Cerebellar nuclear complex (tissue), 1 donor: ENCODE results near the gene KANSL3.
"Not testable (repeated sequence)": the region's sequence is repeated elsewhere in the genome, so short reads cannot be mapped to it uniquely, and the experiment has no call there.

Source experiments
- DNase-seq, 2 experiments: peaks; one replicate each; lab custom pipeline; 2025; lab: John Stamatoyannopoulos, UW

KANSL3 gene

GRCh38 chr2:96638144-96639121 is at the start of gene KANSL3:
Gene KANSL3 (minus strand): TSS chr2:96638312. CDS start chr2:96637135, 1,177 bp downstream.
- peak; percentile 24 to 73 for DNase-seq

GRCh38 chr2:96687266-96687665 is 49.2 kb upstream of the KANSL3 start:
- DNase-seq, result no peak

DNA sequence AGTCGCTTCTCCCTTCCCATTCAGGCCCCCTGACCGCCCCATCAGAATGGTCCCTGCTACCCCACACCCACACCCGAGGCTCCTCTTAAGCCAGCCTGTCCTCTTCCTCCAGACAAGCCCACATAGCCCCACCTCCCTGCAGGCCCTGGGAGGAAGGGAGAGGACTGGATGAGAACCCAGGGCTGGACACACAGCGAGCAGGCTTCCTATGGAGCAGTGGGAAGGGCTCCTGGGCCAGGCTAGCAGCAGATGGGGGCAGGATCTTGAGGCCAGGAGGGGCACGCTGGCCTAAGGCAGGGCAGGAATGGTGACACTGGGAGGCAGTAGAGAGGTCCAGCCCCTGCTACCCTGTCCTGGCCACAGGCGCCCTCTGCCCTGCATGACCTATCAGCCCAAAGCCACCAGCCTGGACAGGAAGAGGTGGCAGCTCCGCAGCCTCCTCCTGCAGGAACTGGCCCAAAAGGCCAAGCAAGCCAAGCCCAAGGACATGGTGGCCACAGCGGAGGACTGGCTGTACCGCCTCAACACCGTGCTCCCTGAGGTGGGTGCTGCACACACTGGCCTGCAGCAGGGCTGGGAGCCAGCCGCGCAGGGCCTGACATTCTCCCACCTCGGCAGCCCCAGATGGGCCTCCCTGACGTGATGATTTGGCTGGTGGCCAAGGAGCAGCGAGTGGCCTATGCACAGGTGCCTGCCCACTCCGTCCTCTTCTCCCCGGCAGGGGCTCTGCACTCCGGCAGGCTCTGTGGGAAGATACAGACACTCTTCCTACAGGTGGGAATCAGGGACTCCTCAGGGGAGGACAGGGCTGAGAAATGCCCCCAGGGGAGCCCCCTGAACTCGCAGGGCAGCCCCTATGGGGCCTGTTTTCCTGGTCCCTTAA is 47.7 kb upstream of the KANSL3 start:
- DNase-seq, result peak in 1 of 2 experiments; percentile 12

DNA sequence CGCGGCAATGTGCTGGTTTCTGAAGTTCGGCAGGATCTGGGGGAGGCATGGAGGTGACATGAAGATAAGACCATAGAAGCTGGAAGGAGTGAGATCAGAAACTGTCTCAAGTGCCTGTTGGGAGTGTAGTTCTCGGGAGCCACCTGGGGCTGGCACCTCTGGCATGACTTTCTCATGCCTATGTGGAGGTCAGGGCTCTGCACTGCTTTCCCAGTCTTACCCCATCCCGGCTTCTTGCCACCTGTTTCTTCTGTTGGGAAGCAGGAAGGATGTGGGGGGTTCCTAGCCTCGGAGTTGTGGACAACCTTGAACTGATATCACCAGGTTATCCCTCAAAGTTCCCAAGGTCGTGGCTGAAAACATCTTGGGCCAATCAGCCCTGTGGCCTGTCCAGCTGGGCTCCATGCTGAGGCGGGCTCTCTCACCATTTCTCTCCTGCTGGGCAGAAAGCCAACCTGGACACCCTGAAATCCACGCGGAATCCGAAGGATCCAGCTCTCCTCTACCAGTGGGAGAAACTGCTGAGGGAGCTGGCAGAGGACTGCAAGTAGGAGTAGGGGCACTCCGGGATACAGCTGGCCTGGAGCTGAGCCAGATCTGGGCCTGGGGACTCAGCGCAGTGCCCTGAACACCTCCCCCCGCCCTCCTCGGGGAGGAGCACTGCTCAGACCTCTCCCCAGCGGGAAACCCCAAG is 46.9 kb upstream of the KANSL3 start:
- no peak for DNase-seq

DNA sequence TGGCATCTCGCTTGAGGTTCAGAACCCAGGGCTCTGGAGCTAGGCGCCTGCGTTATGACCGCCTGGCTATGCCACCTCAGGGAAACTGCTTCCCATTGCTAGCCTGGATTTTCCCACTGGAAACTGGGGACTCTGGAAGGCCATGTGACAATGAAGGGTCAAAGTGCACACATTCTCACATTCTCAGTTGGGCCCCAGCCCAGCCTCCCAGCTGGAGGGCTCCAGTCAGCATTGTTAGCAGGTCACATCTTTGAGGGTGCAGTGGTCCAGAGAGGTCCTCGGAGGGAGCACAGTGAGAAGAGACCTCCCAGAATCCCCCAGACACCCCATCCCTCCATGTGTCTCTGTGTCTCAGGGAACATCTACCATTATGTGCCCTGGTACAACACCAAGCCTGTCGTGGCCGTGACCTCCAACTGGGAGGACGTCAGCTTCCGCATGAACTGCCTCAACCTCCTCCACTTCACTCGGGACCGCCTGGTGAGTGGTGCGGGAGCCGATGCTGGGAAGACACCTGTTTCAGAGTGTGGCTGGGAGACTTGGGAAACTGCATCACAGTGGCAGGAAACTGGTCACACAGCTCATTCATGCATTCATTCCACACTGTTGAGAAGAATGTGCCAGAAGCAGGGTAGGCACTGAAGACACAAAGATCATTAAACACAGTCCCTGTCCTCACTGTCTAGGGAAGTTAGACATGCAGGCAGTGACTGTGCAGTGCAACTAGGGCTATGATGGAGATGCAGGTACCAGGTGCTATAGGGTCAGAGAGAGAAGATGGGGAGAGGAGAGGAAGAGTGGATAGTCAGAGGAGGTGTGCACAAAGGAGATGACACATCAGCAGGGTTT is 46.1 kb upstream of the KANSL3 start:
- no peak for DNase-seq

- DNase-seq, result no peak
Observed at GRCh38 chr2:96683307-96683706, 45.2 kb upstream of the KANSL3 start.

DNA sequence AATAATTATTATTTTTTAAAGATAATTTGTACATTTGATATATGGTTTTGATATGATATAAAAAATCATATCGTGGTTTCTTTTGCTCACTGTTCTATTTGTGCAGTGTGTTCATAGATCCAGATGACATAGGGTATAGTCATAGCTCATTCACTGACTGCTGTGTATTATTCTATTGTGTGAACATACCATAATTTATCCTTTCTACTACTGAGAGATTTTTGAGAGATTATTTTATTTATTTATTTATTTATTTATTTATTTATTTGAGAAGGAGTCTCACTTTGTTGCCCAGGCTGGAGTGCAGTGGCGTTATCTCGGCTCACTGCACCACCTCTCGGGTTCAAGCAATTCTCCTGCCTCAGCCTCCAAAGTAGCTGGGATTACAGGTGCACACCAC is 43.4 kb upstream of the KANSL3 start:
- no peak for DNase-seq

DNA sequence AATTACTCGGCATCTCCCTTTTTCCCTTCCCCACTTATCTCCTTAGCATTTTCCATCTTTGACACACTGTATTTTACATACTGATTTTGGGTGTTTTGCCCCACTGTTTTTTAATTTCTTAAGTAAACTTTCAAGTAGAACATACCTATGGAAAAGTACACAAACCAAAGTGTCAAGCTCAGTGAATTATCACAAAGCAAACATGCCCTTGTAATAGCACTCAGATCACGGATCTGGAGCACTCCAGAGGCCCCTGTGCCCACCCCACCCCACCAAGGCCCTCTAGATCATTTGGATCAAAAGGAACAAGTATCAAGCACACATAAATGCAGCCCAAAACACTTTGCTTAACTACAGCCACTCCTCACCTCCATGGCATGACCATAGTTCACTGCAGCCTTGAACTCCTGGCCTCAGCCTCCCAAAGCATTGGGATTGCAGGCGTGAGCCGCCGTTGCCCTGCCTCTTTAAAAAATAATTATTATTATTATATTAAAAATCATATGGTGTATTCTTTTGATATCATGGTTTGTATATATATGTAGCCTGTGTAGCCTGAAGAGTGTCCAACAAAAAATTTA is 42.5 kb upstream of the KANSL3 start:
- DNase-seq, result no peak

DNA sequence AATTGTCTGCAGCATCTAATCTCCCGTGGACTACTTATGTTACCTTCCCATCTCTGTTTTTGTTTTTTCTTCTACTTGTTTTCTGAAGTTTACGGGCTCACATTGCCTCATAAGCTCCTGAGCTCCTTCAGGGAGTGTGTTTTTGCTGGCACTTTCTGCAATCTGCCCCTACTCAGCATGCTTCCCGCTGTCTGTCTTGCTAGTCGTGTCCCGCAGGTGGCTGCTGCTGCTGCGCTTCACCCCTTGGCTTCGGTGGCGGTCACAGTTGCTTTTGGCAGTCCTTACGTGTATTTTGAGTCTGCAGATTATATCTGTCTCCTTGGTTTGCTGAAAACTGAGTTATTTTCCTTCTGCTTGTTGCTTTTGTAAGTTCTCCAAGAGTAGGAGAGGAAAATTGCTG is 41.7 kb upstream of the KANSL3 start:
- DNase-seq, result no peak

- DNase-seq, result no peak
Observed at GRCh38 chr2:96669539-96670215, 31.6 kb upstream of the KANSL3 start.

GRCh38 chr2:96668771-96669170 is 30.7 kb upstream of the KANSL3 start:
- DNase-seq, result no peak

DNA sequence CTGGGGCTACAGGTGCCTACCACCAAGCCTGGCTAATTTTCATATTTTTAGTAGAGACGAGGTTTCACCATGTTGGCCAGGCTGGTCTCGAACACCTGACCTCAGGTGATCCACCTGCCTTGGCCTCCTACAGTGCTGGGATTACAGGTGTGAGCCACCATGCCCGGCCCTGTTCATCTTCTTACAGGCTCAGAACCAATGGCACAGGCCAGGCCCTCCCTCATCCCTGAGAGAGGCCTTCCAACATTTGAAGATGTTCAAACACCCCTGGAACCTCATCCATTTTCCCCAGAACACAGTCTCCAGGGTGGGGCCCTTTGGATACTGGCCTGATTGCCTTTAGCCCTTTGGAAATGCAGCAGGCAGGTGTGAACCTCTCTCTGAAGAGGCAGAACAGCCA is 27.6 kb upstream of the KANSL3 start:
- not testable (repeated sequence) for DNase-seq

- no peak for DNase-seq
Observed at GRCh38 chr2:96665083-96665569, 27.0 kb upstream of the KANSL3 start.

GRCh38 chr2:96664366-96664925 is 26.3 kb upstream of the KANSL3 start:
- no peak for DNase-seq

DNA sequence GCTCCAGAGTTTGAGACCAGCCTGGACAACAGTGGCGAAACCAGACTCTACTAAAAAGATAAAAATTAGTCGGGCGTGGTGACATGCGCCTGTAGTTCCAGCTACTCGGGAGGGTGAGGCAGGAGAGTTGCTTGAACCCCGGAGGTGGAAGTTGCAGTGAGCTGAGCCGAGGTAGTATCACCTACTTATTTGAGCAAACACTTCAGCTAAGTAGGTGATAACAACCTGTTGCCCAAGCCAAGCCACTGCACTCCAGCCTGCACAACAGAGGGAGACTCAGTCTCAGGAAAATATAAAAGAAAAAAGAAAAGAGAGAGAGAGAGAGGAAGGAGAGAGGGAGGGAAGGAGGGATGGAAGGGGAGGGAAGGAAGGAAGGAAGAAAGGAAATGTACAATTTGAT is 25.7 kb upstream of the KANSL3 start:
- no peak for DNase-seq

DNA sequence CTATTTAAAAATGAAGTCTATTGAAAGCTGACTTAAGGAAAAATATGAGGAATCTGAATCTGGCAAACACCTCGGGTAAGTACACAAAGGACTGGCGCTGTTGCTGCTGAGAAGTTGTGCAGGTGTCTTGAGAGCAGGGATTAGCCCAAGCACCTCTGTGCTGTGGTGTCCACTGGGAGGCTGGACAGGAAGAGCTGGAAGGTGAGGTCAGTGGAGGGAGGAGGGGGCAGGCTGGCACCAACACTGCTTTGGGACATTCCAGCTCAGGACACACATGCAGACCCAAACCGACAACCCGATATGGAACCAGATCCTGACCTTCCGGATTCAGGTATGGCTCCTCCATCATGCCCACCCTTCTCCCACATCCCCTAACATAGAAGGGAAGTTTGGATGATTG is 25.1 kb upstream of the KANSL3 start:
- no peak for DNase-seq

DNA sequence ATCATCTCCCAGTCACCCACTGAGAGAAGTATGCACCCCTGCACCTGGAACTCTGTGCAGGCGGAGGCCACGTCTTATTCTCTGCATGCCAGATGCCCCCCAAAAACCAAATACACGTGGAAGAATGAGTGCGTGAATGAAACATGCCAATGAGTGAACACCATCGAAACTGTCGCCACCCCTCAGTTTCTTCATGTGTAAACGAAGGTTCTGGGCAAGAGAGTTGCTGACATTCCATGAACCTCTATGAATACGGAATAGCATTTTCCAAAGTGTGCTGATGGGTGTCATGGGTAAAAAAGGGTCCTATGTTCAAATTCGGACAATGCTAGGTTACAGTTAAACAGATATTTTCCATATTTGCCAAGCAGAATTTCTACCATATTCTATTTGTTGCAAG is 24.2 kb upstream of the KANSL3 start:
- no peak for DNase-seq

GRCh38 chr2:96661324-96661723 is 23.2 kb upstream of the KANSL3 start:
- no peak for DNase-seq

DNA sequence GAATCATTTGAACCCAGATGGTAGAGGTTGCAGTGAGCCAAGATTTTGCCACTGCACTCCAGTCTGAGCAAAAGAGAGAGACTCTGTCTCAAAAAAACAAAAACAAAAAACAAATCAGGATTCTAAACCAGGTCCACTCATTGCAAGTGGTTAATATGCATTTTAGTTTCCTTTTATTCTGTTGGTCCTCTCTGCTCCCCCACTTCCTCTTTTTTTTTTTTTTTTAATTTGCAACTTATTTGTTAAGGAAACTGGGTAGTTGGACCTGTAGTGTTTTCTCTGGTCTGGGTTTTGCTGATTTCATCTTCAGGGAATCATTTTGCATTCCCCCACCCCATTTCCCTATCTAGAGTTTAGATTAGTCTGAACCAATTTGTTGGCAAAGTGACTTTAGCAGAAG is 18.4 kb upstream of the KANSL3 start:
- no peak for DNase-seq

DNA sequence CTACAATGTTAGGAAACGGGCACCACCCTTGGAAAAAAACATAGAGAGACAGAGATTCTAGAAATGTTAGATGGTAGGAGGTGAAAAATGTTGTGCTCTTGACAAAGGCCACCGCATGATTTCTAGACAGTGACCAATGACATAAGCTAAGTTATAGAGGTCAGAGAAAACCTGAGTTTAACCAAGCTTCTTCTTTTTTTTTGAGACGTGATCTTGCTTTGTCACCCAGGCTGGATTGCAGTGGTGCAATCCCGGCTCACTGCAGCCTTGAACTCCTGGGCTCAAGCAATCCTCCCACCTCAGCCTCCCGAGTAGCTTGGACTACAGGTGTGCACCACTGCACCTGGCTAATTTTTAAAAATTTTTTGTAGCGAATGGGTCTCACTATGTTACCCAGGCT is 17.4 kb upstream of the KANSL3 start:
- no peak for DNase-seq
